ENCODE results near the gene GNAS.
"Not testable (repeated sequence)": the region's sequence is repeated elsewhere in the genome, so short reads cannot be mapped to it uniquely, and the experiment has no call there.

Gene GNAS
- 589 to 826 (median 749) reads per million in 4 donors for total RNA-seq

DNA sequence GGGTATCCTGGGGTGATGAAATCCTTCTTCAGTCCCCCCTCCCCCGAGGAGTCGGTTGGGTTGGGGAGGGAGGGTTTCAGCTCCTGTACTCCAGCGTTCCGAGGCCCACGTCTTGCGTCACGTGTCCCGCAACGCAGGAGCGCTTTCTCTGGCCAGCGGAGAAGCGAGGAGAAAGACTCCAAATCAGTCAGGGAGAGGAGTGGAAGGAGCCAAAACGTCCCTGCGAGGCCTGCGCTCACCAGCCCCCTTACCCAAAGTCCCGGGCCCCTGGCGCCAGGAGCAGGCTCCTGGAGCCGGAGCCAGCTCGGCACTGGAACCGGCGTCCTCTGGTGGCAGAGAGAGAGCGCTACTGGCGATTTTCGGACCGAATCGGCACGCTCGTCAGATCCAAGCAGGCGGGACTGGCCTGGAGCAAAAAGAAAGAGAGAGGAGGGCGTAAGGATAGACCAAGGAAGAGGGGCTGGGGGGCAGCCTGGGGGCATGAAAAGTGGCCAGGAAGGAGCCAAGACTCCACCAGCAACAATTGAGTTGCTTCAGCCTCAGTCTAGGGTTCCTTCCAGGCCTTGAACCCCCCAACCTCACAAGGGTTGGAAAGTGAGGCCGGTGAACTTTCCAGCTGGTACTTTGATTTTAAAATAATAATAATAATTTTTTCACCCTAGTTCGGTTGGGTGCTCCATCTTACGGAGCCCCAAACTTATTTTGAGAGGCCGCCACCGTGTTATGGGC is at the start of gene GNAS:
GNAS (plus strand) TSS at position 174 of the 729 bp plus-strand sequence.
- DNase-seq: peak in 4 of 5 donors; percentile 34 to 53 (median 42)

- no peak for DNase-seq
These were observed 49.0 kb upstream of the GNAS start for GRCh38 chr20:58803533-58803932.

- DNase-seq: no peak
These were observed 44.7 kb upstream of the GNAS start for GRCh38 chr20:58807801-58808200.

GRCh38 chr20:58808271-58809046 is 44.1 kb upstream of the GNAS start:
- no peak for DNase-seq

DNA sequence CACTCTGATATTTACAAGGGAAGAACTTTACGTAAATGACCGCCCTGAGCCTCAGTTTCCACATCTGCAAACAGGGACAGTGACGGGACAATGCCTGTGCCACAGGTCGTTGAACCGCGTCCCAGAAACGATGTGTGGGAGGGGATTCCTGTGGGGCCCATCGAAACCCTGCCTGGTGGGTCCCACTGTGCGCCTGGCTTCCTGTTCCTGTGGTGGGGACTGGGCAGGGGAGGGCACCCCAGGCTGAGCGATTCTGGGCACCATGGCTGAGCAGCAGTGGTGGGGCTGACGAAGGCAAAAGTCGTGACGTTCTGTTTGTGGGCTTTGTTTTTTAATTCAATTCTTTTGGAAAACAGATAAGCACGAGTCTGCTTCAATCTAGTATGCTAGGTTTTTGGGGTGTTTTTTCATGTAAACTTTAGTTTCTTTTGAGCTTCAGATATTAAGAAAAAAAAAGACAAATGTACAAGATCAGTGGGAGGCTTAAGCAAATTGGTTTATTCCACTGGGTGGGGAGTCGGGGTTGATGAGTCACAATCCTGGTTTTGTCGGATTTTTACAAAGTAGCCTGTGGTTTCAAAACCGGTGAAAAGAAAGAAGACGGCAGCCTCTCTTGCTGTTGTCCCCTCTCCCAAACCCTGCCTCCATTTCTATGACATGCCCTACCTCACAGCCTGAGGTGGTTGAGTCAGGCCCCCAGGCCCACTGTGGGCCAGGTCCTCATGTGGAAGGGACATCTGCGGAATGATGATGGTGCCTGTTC is 42.2 kb upstream of the GNAS start:
- peak in 1 of 5 donors; percentile 7 for DNase-seq

- no peak for DNase-seq
These were observed 41.7 kb upstream of the GNAS start for GRCh38 chr20:58810879-58811250.

DNA sequence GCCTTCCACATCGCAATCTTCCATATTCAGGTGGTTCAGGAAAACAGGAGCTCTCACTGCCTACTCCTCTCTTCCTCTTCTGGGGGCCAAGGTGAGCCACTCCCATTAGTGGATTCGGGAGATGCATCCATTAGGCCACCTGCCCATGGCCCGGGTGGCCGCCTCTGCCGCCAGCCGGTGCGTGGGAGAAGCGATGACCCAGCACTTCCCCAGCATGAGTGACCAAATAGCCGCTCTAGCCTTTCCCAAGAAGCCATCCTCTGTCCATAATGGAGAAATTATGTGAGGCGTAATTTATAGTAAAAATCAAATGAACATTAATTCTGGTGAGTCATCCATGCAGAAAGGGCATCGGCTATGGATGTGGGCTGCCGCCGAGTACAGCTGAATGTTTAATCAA is 41.2 kb upstream of the GNAS start:
- DNase-seq: no peak

DNA sequence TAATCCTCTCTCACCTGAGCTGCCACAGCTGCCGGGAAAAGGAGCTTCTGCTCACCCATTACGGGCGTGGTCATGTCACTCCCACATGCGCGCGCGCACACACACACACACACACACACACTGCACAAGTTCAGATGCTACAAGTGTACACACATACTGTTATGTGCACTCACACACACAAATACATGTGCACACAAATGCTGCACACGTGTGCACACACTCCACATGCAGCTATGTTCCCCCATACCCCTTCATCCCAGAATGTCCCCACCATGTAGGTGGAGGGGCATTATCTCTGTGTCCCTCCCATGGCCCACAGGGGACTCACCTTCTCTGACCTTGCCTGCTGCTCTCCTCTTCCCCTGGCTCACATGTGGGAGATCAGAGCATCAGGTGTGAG is 39.1 kb upstream of the GNAS start:
- no peak for DNase-seq

DNA sequence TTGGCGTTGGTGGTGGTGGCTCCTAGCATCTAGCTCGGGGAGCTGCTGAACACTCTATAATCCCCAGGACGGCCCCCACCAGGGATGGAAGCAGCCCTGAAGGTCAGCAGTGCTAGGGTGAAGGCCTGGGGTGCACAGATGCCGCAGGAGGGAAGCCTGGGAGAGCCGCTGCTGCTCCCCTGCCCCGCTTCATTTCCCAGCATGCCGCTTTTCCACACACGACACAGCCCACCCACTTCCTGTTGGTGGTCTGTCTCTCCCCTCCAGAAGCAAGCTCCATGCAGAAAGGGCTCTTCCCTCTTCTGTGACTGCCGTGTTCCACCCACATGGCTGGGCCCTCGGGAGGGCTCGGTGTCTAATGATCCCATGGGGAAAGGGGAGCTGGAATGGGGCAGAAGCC is 37.1 kb upstream of the GNAS start:
- DNase-seq: no peak

GRCh38 chr20:58816051-58816450 is 36.5 kb upstream of the GNAS start:
- no peak for DNase-seq

- DNase-seq: no peak
These were observed 35.4 kb upstream of the GNAS start for GRCh38 chr20:58816957-58817651.

GRCh38 chr20:58817748-58818147 is 34.8 kb upstream of the GNAS start:
- no peak for DNase-seq

- peak in 1 of 5 donors; percentile 63 for DNase-seq
These were observed 33.8 kb upstream of the GNAS start for GRCh38 chr20:58818586-58819285.

DNA sequence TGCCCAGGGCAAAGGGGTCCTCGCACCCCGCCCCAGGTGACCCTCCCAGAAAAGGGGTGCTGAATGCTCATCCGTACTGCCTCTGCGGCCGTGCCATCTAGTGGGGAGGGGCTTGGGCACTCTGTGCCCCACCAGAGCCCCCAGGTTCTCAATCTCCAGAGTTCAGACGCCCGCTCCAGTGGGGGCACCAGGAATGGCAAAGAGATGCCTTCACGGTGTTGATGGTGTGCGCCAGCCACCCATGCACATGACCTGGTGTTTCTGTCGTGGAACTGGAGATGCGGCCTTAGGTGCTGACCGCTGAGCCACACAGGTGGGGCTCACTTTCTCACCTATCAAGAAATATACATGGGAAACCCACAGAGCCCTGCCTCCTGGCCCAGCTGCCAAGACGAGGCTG is 32.6 kb upstream of the GNAS start:
- DNase-seq: no peak

DNA sequence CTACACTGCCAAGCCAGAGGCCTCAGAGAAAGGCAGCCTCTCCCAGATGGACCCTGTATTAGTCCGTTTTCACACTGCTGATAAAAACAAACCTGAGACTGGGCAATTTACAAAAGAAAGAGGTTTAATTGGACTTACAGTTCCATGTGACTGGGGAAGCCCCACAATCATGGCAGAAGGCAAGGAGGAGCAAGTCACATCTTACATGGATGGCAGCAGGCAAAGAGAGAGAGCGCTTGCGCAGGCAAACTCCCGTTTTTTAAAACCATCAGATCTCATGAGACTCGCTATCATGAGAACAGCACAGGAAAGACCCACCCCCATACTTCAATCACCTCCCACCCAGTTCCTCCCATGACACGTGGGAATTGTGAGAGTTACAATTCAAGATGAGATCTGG is 32.0 kb upstream of the GNAS start:
- not testable (repeated sequence) for DNase-seq

- no peak for DNase-seq
These were observed 30.4 kb upstream of the GNAS start for GRCh38 chr20:58822149-58822548.

GRCh38 chr20:58822748-58823730 is 29.5 kb upstream of the GNAS start:
- DNase-seq: no peak

DNA sequence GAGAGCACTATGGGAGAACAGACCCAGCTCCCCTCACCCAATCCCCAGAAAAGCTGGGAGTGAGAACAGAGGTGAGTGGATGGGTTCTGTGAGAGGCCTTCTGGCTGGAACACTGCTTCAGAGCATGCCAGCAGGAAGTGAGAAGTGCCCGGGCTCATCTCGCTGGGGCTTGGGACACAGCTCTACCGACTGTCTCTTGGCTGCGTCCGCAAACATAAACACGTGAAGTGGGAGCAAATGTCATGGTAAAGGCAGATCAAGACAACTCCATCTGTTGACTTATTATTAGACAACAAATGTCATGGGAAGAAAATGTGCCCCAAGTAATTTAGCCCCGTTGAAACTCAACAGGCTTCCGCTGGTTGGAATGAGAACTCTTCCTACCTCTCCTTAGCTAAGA is 27.7 kb upstream of the GNAS start:
- no peak for DNase-seq

DNA sequence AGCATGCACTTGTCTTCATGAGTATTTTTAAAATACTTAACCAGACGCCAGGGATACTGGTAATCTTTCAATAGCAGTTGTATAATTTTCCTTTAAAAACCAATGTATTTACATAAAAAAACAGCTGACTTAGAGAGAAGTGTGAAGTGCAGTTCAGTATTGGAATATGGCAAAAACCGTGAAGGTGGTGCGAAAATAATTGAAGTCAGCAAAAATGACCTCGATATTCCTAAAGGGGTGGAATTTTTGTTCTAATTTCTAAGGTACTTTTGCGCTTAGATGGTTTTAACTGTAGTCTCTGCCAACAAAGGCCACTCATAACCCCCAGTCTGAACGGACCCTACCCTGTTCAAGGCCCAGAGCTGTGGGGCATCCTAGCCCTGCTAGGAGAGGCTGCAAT is 27.1 kb upstream of the GNAS start:
- no peak for DNase-seq

DNA sequence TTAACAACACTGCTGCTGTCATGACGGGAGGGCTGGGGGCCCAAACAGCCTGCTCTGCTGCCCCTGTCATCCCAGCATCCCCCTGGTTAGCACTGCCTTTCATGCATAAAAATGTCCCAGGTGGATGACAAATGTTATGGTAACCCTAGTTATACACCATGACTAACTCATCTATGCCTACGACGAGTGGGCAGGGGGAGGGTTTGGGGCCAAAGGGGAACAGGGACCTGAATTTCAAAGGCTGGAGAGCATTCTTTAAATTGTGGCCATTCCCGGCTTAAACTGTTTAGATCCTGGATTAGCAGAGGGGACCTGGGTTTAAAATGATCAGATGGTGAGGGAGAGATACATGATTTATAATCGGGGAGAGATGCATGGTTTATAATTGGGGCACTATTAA is 26.2 kb upstream of the GNAS start:
- no peak for DNase-seq

- DNase-seq: no peak
These were observed 24.4 kb upstream of the GNAS start for GRCh38 chr20:58828136-58828535.

All from T-helper 1 cell (primary cell).